ENCODE measurements around the gene ATG9A.

ATG9A gene

GRCh38 chr2:219175928-219176817, 53.3 kb downstream of the ATG9A start:
- peak; percentile 14 for DNase-seq

GRCh38 chr2:219175486-219175885, 54.0 kb downstream of the ATG9A start:
- DNase-seq: no peak

- no peak for DNase-seq
Measured at GRCh38 chr2:219174801-219175200, 54.6 kb downstream of the ATG9A start.

- DNase-seq: no peak
Measured at GRCh38 chr2:219174146-219174545, 55.3 kb downstream of the ATG9A start.

GRCh38 chr2:219173176-219173575, 56.3 kb downstream of the ATG9A start:
- no peak for DNase-seq

- DNase-seq: no peak
Measured at GRCh38 chr2:219172231-219173154, 56.9 kb downstream of the ATG9A start.

GRCh38 chr2:219171231-219171651, 58.2 kb downstream of the ATG9A start:
- DNase-seq: peak; percentile 10

- no peak for DNase-seq
Measured at GRCh38 chr2:219169930-219170654, 59.3 kb downstream of the ATG9A start, which contains the start of gene SLC23A3. Gene SLC23A3, minus strand, starts transcription at chr2:219170029. Its CDS starts 45 bp downstream, at chr2:219169984.
